Sigmoid colon (tissue), 7 donors: ENCODE results near the gene C14orf180. TPM values are rescaled to one million over a fixed set of nuclear protein-coding genes. Genes with fewer than 3 reads are reported as not detected.
"Not testable (repeated sequence)": the region's sequence is repeated elsewhere in the genome, so short reads cannot be mapped to it uniquely, and the experiment has no call there.

Experiments used
- DNase-seq: peaks from one replicate; pipeline ENCODE4 v3.0.0-alpha.2; 2019
- H3K27ac ChIP-seq, 4 donors: fragments of 200-600 bp; sonication (generic); one replicate each; pipeline ENCODE4 v1.5.1; 2016 to 2019; ENCODE audit warnings: mild to moderate bottlenecking in 1 of 4
- H3K27me3 ChIP-seq, 3 donors: fragments of 200-600 bp; sonication (generic); one replicate each; pipeline ENCODE4 v1.5.1; 2019; ENCODE audit warnings: mild to moderate bottlenecking in 1 of 3
- H3K36me3 ChIP-seq, 4 donors: fragments of 200-600 bp; sonication (generic); one replicate each; pipeline ENCODE4 v1.5.1; 2016 to 2019
- H3K4me1 ChIP-seq, 4 donors: fragments of 200-600 bp; sonication (generic); one replicate each; pipeline ENCODE4 v1.5.1; 2017 to 2019
- H3K4me3 ChIP-seq, 4 donors: fragments of 200-600 bp; sonication (generic); one replicate each; pipeline ENCODE4 v1.5.1; 2017 to 2019; ENCODE audit warnings: mild to moderate bottlenecking in 2 of 4, moderate library complexity in 1 of 4
- H3K9me3 ChIP-seq, 4 donors: fragments of 200-600 bp in 3 of 4; sonication (generic) in 3 of 4; one replicate each; pipeline versions ENCODE4 v1.5.1 to v1.6.1; 2013 to 2019
- CTCF ChIP-seq, 4 experiments: fragments of 450-650 bp in 3 of 4; fragments of 200-600 bp in 1 of 4; IDR thresholded peaks; one replicate each; pipeline ENCODE4 v1.5.1; 2016 to 2019; ENCODE audit warnings: antibody characterized with exemption in 4 of 4, mild to moderate bottlenecking in 3 of 4, moderate library complexity in 2 of 4
- EP300 ChIP-seq, 4 donors: sonication (generic); formaldehyde crosslinking; IDR thresholded peaks; one replicate each; pipeline ENCODE4 v1.6.1; 2017; ENCODE audit warnings: antibody characterized with exemption in 4 of 4
- POLR2A ChIP-seq, 2 donors: fragments of 450-650 bp; IDR thresholded peaks; one replicate each; pipeline ENCODE4 v1.6.1; 2016; ENCODE audit warnings: antibody characterized with exemption in 2 of 2, mild to moderate bottlenecking in 2 of 2, moderate library complexity in 2 of 2
- POLR2AphosphoS5 ChIP-seq, 4 donors: sonication (generic); formaldehyde crosslinking; IDR thresholded peaks; one replicate each; pipeline ENCODE4 v1.6.1; 2017; ENCODE audit warnings: antibody characterized with exemption in 4 of 4
- WGBS, 2 donors: extraction: QIAGEN DNeasy Blood & Tissue Kit; methylation state at CpG; one replicate each; pipeline ENCODE4 v1.1.7; 2013; 5-methylcytosine and 5-hydroxymethylcytosine counted together
- intact Hi-C: fragments of 100-400 bp; cut with DNase I; formaldehyde crosslinking; loops from one replicate; pipeline ENCODE4 v1.15.1; 2023
- polyA plus RNA-seq, 3 donors: library from polyadenylated mRNA; stranded (reverse); fragments of 200-250 nt; gene quantifications; one replicate each; pipeline ENCODE4 v1.2.3, GENCODE V29; 2013
- total RNA-seq, 4 donors: library from RNA; depleted of rRNA; stranded (reverse); fragments of >200 nt; gene quantifications; one replicate each; pipeline ENCODE4 v1.1.0, GENCODE V29; 2016
- donor health status: healthy with polysubstance abuse.
- donor health status: Bipolar disorder and iron deficiency.
- donor health status: healthy.

The C14orf180 gene
- total and polyA plus RNA-seq, 7 donors: 0.16 to 5.0 (median 0.58) TPM; not detected in 1

DNA sequence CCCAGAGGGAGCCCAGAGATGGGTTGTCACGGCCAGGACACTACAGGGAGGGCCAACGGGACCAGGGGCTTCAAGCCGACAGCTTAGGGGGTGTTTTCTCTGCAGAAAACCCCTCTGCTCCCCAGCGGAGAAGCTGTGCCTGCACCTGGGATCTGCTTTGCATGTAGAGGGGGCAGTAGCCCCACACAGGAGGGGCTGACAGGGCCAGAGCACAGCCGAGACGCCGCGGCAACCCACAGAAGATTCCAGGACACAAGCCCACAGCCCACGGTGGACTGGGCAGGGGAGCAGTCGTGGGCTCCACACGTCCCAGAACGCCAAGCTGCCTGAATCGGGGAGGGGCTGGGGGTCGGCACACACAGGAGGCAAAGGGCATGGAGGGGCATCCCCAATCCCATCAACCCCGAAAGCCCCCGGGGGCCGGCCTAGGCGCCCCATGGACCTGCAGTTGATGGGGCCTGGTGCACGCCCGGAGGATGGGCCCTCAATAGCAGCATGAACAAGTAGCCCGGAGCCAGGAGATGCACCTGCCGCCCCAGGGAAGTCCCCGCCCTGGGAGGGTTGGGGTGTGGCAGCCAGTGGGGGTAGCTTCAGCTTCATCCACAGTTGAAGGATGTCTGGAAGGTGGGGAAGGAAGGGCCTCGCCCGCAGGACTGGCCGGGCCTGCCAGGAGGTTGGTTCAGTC lies 55.5 kb downstream of the C14orf180 start:
- H3K9me3 ChIP-seq: no peaks in the 10 kb centered on the region
- intact Hi-C loops: no loop called here
- H3K4me1 ChIP-seq: peaks cover 0 to 3% (median 2%) of the 10 kb centered on the region in 4 donors
- no peak overlapping the region for H3K27ac ChIP-seq
- H3K36me3 ChIP-seq: no peaks in the 10 kb centered on the region
- peaks cover 0 to 33% (median 0%) of the 10 kb centered on the region in 3 donors for H3K27me3 ChIP-seq
- H3K4me3 ChIP-seq: no peak overlapping the region
- peak; percentile 53 for DNase-seq
- WGBS, 2 donors: 53 to 79% methylated on average over 26 of the region's 26 CpGs
- no peak for TF ChIP-seq POLR2AphosphoS5 (IDR thresholded peaks at IDR 0.05)
- no peak for TF ChIP-seq POLR2A (IDR thresholded peaks at IDR 0.05)
- no peak for TF ChIP-seq EP300 (IDR thresholded peaks at IDR 0.05)
- TF ChIP-seq CTCF (IDR thresholded peaks at IDR 0.05): no peak

DNA sequence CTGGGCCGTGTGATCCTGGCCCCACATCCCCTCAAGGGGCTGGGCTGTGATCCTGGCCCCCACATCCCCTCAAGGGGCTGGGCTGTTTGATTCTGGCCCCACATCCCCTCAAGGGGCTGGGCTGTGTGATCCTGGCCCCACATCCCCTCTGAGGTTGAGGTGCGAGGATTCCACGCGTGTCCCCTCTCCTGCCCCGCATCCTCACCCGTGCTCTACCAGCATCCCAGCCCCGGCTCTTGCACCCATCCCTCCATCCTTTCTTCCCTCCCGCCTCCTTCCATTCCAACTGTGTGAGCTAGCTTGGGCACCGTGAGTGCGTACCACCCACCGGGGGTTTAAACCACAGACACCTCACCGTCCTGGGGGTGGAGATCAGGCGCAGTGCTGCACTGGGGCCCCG lies 56.2 kb downstream of the C14orf180 start:
- H3K27ac ChIP-seq: no peak overlapping the region
- no peak for TF ChIP-seq CTCF (IDR thresholded peaks at IDR 0.05)
- TF ChIP-seq EP300 (IDR thresholded peaks at IDR 0.05): no peak
- TF ChIP-seq POLR2AphosphoS5 (IDR thresholded peaks at IDR 0.05): no peak
- TF ChIP-seq POLR2A (IDR thresholded peaks at IDR 0.05): no peak
- 79 to 85% methylated on average over 13 to 14 of the region's 14 CpGs for WGBS, 2 donors
- peaks cover 0 to 7% (median 3%) of the 10 kb centered on the region in 4 donors for H3K4me1 ChIP-seq
- peaks cover 0 to 40% (median 3%) of the 10 kb centered on the region in 3 donors for H3K27me3 ChIP-seq
- peak; percentile 32 for DNase-seq
- no peak overlapping the region for H3K4me3 ChIP-seq
- intact Hi-C loops: no loop called here
- no peaks in the 10 kb centered on the region for H3K36me3 ChIP-seq
- no peaks in the 10 kb centered on the region for H3K9me3 ChIP-seq

DNA sequence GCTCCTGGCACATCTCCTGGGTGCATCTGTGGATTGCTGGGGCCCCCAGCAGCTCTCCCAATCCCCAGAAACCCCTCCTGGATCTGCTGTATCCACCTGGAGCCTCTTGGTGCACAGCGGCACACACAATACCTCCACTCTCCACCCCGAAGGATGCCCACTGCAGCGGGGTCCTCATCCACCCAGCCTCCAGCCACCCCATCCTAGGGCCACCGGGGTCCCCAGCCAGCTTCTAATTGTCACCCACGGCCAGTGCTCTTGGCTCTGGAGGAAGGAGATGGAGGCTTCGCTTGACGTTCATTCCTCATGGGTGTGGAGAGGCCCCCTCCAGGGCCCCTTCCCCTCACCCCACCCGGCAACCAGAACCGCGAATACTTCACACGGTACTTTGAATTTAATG lies 56.6 kb downstream of the C14orf180 start:
- peak; percentile 25 for DNase-seq
- Histone ChIP-seq H3K27me3 (peaks cover 0 to 42% (median 3%) of the 10 kb centered on the region in 3 donors), H3K27ac (no peak overlapping the region), H3K9me3 (no peaks in the 10 kb centered on the region), H3K4me3 (no peak overlapping the region), H3K36me3 (no peaks in the 10 kb centered on the region), H3K4me1 (peaks cover 0 to 7% (median 3%) of the 10 kb centered on the region in 4 donors)
- intact Hi-C loops: no loop called here
- 75 to 84% methylated on average over 11 of the region's 11 CpGs for WGBS, 2 donors
- TF ChIP-seq POLR2AphosphoS5 (IDR thresholded peaks at IDR 0.05) (no peak), EP300 (IDR thresholded peaks at IDR 0.05) (no peak), POLR2A (IDR thresholded peaks at IDR 0.05) (no peak), CTCF (IDR thresholded peaks at IDR 0.05) (no peak)

GRCh38 chr14:104636846-104637545 lies 57.4 kb downstream of the C14orf180 start:
- DNase-seq: peak; percentile 37
- H3K9me3 ChIP-seq, H3K36me3 ChIP-seq, intact Hi-C loops, H3K4me1 ChIP-seq, H3K4me3 ChIP-seq, H3K27ac ChIP-seq: not testable (repeated sequence)
- 65 to 91% methylated on average over 39 of the region's 39 CpGs for whole genome bisulfite sequencing, 2 donors
- H3K27me3 ChIP-seq: peaks cover 0 to 42% (median 3%) of the 10 kb centered on the region in 3 donors

DNA sequence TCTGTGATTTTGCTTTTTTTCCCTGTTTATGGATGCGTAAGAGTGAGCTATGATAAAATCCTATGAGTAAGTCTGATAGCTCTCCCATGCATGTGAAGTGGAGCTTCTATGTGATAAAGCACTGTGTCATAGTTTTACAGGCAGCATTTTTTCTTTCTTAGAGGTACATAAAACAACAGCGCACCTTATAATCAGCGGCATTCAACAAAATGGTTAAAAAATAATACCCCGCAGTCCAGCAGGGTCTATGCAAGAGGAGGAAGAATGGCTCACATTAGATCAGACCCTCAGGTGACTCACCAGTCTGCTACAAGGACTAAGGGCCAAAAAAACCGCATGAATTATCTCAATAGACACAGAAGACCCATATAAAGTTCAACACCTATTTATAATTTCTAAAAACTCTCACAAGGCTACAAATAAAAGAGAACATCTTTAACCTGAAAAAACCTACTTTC lies 58.0 kb downstream of the C14orf180 start:
- Histone ChIP-seq H3K4me3 (no peak overlapping the region), H3K27ac (no peak overlapping the region), H3K27me3 (peaks cover 0 to 42% (median 3%) of the 10 kb centered on the region in 3 donors), H3K36me3 (no peaks in the 10 kb centered on the region), H3K4me1 (peaks cover 0 to 7% (median 3%) of the 10 kb centered on the region in 4 donors), H3K9me3 (no peaks in the 10 kb centered on the region)
- intact Hi-C loops: no loop called here
- TF ChIP-seq POLR2AphosphoS5 (IDR thresholded peaks at IDR 0.05): no peak
- no peak for TF ChIP-seq CTCF (IDR thresholded peaks at IDR 0.05)
- TF ChIP-seq EP300 (IDR thresholded peaks at IDR 0.05): no peak
- TF ChIP-seq POLR2A (IDR thresholded peaks at IDR 0.05): no peak
- no peak for DNase-seq
- 66 to 86% methylated on average over 5 of the region's 5 CpGs for WGBS, 2 donors
